ENCODE results near the gene PNMA3. TPM values are rescaled to one million over a fixed set of nuclear protein-coding genes. Genes with fewer than 3 reads are reported as not detected.
A peak's percentile ranks its signal among the peaks of the same experiment; 100 is the strongest.
"Not testable (repeated sequence)": the region's sequence is repeated elsewhere in the genome, so short reads cannot be mapped to it uniquely, and the experiment has no call there.

Gene PNMA3
- total and polyA plus RNA-seq, 2 donors from 2014 or later = 1.7 to 4.3 TPM

DNA sequence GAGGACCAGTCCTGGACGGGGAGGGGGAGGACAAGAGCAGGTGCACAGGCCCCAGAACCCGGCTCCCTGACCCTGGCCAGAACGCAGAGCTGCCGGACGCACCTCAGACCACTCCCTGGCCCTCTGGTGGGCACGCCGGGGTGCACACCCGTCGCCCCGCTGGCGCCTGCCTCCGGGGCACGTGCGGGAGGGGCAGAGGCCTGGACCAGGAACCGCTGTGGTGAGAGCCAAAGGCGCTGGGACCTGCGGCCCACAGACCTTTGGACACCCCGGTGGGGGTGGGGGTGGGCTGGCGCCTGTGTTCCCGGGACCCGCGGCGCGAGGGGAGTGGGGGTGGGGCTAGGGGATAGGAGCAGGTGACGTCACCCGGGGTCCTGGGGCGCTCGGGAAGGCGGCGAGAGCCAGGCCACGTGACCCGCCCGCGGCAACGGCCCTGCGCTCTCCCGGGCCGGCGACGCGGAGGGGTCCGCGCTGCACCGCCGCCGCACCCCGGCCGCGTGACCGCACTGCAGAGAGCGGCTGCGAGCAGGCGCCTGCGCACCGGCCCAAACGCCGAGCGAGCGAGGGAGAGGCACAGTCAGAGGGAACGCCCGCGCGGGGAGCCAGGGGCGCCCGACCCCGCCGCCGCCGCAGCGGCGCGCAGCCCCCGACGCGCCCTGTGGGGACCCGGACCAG lies 15.8 kb downstream of the PNMA3 start, which contains the start of gene PNMA6A:
Gene PNMA6A, plus strand, starts transcription at position 546 of the 675 bp plus-strand sequence. CDS start 609 bp downstream, outside the sequence.
- H3K9ac ChIP-seq (ENCODE audit: low read length in 3 of 3); H3K27ac ChIP-seq (ENCODE audit: low read depth in 2 of 2, low read length in 2 of 2); H3K9me3 ChIP-seq (ENCODE audit: control insufficient read depth in 2 of 3, insufficient read depth in 1 of 3, low read length in 3 of 3); H3K27me3 ChIP-seq (ENCODE audit: control insufficient read depth, insufficient read depth, low read length); intact Hi-C loops (cut with DNase I); H3K4me1 ChIP-seq (ENCODE audit: control insufficient read depth in 2 of 3, insufficient read depth in 2 of 3, low read depth in 1 of 3, low read length in 3 of 3); H3K36me3 ChIP-seq (ENCODE audit: control insufficient read depth in 2 of 3, insufficient read depth in 3 of 3, low read length in 3 of 3); DNase-seq; FAIRE-seq; H3K4me3 ChIP-seq (ENCODE audit: low read length in 3 of 3): not testable (repeated sequence)

DNA sequence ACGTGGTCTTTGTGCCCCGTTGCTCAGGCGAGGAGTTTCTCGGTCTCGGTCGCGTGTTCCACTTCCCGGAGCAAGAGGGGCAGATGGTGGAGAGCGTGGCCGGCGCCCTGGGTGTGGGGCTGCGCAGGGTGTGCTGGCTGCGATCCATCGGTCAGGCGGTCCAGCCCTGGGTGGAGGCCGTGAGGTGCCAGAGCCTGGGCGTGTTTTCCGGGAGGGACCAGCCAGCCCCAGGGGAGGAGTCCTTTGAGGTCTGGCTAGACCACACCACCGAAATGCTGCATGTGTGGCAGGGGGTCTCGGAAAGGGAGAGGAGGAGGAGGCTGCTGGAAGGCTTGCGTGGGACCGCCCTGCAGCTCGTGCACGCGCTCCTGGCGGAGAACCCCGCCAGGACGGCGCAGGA lies 17.1 kb downstream of the PNMA3 start:
- H3K4me1 ChIP-seq (ENCODE audit: control insufficient read depth in 2 of 3, insufficient read depth in 2 of 3, low read depth in 1 of 3, low read length in 3 of 3); FAIRE-seq; H3K4me3 ChIP-seq (ENCODE audit: low read length in 3 of 3); H3K27me3 ChIP-seq (ENCODE audit: control insufficient read depth, insufficient read depth, low read length); H3K36me3 ChIP-seq (ENCODE audit: control insufficient read depth in 2 of 3, insufficient read depth in 3 of 3, low read length in 3 of 3); H3K9ac ChIP-seq (ENCODE audit: low read length in 3 of 3); H3K27ac ChIP-seq (ENCODE audit: low read depth in 2 of 2, low read length in 2 of 2); H3K9me3 ChIP-seq (ENCODE audit: control insufficient read depth in 2 of 3, insufficient read depth in 1 of 3, low read length in 3 of 3); intact Hi-C loops (cut with DNase I): not testable (repeated sequence)
- DNase-seq = peak in 1 of 5 donors; percentile 72

DNA sequence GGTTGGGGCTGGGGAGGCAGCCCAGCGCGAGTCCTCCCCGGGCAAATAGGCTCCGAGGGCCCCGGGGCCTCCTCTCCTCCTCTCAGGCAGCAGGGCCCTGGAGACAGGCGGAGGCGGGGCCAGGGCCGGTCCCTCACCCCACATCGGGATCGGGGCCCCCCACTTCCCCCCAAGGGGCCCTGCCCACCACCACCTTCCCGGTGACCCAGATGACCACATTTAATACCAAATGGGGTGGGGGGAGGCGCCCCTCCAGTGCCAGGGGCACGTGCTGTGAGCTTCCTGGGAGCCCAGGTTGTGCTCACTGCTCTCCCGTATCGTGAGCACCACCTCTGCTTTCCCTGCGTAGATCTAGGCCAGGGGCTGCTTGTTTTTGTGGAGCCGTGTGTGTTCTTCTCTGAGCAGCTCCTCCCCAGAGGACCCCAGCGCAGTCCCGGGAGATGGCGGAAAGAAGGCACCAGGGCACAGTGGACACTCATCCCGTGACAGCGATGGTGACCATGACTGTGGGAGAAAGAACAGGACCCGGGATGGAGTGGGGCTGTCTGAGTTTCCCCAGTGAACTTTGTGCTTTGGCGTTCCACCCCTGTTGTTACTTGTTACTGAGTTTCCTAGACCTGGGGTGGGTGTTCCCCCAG lies 18.1 kb downstream of the PNMA3 start:
- TF ChIP-seq, protein P1, sequence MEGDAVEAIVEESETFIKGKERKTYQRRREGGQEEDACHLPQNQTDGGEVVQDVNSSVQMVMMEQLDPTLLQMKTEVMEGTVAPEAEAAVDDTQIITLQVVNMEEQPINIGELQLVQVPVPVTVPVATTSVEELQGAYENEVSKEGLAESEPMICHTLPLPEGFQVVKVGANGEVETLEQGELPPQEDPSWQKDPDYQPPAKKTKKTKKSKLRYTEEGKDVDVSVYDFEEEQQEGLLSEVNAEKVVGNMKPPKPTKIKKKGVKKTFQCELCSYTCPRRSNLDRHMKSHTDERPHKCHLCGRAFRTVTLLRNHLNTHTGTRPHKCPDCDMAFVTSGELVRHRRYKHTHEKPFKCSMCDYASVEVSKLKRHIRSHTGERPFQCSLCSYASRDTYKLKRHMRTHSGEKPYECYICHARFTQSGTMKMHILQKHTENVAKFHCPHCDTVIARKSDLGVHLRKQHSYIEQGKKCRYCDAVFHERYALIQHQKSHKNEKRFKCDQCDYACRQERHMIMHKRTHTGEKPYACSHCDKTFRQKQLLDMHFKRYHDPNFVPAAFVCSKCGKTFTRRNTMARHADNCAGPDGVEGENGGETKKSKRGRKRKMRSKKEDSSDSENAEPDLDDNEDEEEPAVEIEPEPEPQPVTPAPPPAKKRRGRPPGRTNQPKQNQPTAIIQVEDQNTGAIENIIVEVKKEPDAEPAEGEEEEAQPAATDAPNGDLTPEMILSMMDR (IDR thresholded peaks at IDR 0.05; ENCODE audit: borderline replicate concordance, extremely low read depth, insufficient read depth) = no peak
- Histone ChIP-seq H3K27ac (ENCODE audit: low read depth in 2 of 2, low read length in 2 of 2) (no peak overlapping the region), H3K27me3 (ENCODE audit: control insufficient read depth, insufficient read depth, low read length) (no peaks in the 10 kb centered on the region), H3K9me3 (ENCODE audit: control insufficient read depth in 2 of 3, insufficient read depth in 1 of 3, low read length in 3 of 3) (no peaks in the 10 kb centered on the region), H3K9ac (ENCODE audit: low read length in 3 of 3) (no peak overlapping the region), H3K4me1 (ENCODE audit: control insufficient read depth in 2 of 3, insufficient read depth in 2 of 3, low read depth in 1 of 3, low read length in 3 of 3) (no peaks in the 10 kb centered on the region), H3K4me3 (ENCODE audit: low read length in 3 of 3) (no peak overlapping the region), H3K36me3 (ENCODE audit: control insufficient read depth in 2 of 3, insufficient read depth in 3 of 3, low read length in 3 of 3) (no peaks in the 10 kb centered on the region)
- intact Hi-C loops (cut with DNase I) = no loop called here
- peak in 1 of 5 donors; percentile 66 for DNase-seq
- no peak for FAIRE-seq

DNA sequence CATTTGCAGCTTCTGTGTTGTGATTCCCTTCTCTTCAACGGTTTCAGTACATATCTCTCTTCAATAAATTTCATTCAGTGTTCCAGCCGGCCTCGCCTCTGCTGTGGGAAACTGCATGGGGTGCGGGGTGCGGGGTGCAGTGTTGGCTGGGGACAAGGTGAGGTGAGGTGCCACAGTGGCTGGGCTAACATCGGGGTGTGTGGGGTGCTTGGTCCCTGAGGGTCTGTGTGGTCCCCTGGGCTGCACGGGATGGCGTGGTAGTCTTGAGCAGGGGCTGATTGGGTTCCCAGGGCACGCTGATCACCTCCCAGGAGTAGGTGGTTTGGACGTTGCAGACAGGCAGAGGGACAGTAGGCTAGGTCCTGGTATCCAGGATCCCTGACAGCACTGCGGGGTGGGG lies 18.7 kb downstream of the PNMA3 start:
- intact Hi-C loops (cut with DNase I) = no loop called here
- H3K27ac ChIP-seq (ENCODE audit: low read depth in 2 of 2, low read length in 2 of 2) = no peak overlapping the region
- DNase-seq (no peak), FAIRE-seq (no peak)
- no peaks in the 10 kb centered on the region for H3K27me3 ChIP-seq (ENCODE audit: control insufficient read depth, insufficient read depth, low read length)
- no peak overlapping the region for H3K9ac ChIP-seq (ENCODE audit: low read length in 3 of 3)
- H3K4me1 ChIP-seq (ENCODE audit: control insufficient read depth in 2 of 3, insufficient read depth in 2 of 3, low read depth in 1 of 3, low read length in 3 of 3) = no peaks in the 10 kb centered on the region
- H3K9me3 ChIP-seq (ENCODE audit: control insufficient read depth in 2 of 3, insufficient read depth in 1 of 3, low read length in 3 of 3) = no peaks in the 10 kb centered on the region
- H3K36me3 ChIP-seq (ENCODE audit: control insufficient read depth in 2 of 3, insufficient read depth in 3 of 3, low read length in 3 of 3) = no peaks in the 10 kb centered on the region
- H3K4me3 ChIP-seq (ENCODE audit: low read length in 3 of 3) = no peak overlapping the region
- TF ChIP-seq, protein P1 (IDR thresholded peaks at IDR 0.05; ENCODE audit: borderline replicate concordance, extremely low read depth, insufficient read depth) = no peak
